Measurements from ENCODE around the gene EML4.

Gene EML4

DNA sequence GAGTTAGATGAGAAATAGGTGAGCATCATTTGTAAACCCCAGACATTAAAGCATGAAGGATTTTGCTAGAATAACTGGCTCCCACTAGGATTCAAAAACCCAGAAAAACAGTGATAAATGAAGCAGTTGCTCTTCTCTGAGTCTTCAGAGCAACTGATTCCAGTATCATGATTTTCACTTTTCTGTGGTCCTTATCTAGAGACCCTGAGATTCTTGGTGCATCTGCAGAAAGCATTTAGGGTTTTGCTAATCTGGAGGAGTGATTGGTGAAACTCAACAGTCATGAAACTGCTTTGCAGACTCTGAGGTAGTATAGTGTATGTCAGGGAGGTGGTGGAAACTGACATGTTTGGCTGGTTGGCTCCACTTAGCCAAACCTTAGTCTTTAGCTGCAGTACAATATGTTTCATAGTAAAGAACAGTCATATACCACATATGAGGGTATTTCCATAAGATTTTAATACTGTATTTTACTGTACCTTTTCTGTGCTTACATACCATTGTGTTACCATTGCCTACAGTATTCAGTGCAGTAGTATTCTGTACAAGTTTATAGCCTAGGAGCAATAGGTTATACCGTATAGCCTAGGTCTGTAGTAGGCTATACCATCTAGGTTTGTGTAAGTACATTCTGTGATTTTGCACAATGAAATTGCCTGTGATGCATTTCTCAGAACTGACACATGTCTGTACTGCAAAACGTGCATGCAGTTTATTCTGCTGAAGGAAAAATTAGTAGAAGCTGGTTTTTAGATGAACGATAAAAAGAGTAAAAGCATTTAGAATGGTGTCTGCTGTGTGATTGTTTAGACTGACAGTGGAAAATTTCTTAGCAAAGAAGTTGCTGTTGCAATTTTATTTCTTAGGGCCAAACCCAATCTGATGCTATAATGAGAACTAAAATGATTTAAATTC is 23.8 kb downstream of the EML4 start:
- no peaks in the 10 kb centered on the region for H3K27me3 ChIP-seq (ENCODE audit: insufficient read depth, low read depth, severe bottlenecking)
- H3K4me3 ChIP-seq (ENCODE audit: low read depth, low read length), result no peak overlapping the region
- TF ChIP-seq, protein P1, sequence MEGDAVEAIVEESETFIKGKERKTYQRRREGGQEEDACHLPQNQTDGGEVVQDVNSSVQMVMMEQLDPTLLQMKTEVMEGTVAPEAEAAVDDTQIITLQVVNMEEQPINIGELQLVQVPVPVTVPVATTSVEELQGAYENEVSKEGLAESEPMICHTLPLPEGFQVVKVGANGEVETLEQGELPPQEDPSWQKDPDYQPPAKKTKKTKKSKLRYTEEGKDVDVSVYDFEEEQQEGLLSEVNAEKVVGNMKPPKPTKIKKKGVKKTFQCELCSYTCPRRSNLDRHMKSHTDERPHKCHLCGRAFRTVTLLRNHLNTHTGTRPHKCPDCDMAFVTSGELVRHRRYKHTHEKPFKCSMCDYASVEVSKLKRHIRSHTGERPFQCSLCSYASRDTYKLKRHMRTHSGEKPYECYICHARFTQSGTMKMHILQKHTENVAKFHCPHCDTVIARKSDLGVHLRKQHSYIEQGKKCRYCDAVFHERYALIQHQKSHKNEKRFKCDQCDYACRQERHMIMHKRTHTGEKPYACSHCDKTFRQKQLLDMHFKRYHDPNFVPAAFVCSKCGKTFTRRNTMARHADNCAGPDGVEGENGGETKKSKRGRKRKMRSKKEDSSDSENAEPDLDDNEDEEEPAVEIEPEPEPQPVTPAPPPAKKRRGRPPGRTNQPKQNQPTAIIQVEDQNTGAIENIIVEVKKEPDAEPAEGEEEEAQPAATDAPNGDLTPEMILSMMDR (IDR thresholded peaks at IDR 0.05; ENCODE audit: low read depth, low read length), result no peak
- H3K36me3 ChIP-seq, result no peaks in the 10 kb centered on the region
- no peak overlapping the region for H3K27ac ChIP-seq
- DNase-seq, result no peak
- H3K9me3 ChIP-seq (ENCODE audit: severe bottlenecking), result no peaks in the 10 kb centered on the region

DNA sequence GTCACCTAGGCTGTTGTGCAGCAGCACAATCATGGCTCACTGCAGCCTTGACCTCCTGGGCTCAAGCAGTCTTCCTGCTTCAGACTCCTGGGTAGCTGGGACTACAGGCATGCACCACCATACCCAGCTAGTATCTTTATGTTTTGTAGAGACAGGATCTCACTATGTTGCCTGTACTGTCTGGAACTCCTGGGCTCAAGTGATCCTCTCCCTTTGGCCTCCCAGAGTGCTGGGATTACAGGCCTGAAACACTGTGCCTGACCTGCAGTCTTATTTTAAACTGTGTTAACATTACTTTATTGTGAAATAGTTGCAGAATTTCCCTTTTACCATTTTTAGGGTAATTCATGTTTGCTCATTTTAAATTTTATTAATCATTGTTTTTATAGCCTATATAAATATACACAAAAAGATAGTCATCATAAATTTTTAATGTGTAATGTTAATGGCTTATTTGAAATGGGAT is 24.6 kb downstream of the EML4 start:
- Histone ChIP-seq H3K4me3 (ENCODE audit: low read depth, low read length) (no peak overlapping the region), H3K36me3 (no peaks in the 10 kb centered on the region), H3K9me3 (ENCODE audit: severe bottlenecking) (no peaks in the 10 kb centered on the region), H3K27me3 (ENCODE audit: insufficient read depth, low read depth, severe bottlenecking) (no peaks in the 10 kb centered on the region), H3K27ac (no peak overlapping the region)
- TF ChIP-seq, protein P1 (IDR thresholded peaks at IDR 0.05; ENCODE audit: low read depth, low read length), result no peak
- no peak for DNase-seq

DNA sequence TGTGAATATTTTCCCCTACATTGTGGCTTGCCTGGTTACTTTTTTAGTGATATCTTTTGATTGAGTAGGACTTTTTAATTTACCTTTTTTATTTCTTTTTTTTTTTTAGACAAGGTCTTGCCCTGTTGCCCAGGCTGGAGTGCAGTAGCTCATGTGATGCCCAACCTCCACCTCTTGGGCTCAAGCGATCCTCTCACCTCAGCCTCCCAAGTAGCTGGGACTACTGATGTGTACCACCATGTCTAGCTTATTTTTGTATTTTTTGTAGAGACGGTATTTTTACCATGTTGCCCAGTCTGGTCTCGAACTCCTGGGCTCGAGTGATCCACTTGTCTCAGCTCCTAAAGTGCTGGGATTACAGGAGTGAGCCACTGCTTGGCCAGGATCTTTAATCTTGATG is 25.3 kb downstream of the EML4 start:
- Histone ChIP-seq H3K9me3 (ENCODE audit: severe bottlenecking) (no peaks in the 10 kb centered on the region), H3K27me3 (ENCODE audit: insufficient read depth, low read depth, severe bottlenecking) (no peaks in the 10 kb centered on the region), H3K36me3 (no peaks in the 10 kb centered on the region), H3K4me3 (ENCODE audit: low read depth, low read length) (no peak overlapping the region), H3K27ac (no peak overlapping the region)
- TF ChIP-seq, protein P1 (IDR thresholded peaks at IDR 0.05; ENCODE audit: low read depth, low read length), result no peak
- no peak for DNase-seq

DNA sequence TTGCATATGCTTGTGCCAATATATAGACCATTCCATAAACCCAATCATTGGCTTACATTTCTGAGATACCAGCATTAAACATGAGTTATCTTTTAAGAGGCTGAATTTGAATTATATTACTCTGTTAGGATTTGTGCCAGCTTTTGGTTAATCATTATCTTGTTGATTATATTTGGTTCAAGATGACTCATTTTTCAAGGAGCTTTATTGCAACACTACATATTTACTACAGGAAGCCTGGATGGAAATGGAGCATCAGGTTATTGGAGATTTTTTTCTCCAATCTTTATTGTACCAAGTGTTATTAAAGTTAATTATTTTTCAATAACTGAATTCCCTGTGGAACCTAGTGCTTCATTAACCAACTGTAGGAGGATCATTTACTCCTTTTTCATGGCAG is 26.4 kb downstream of the EML4 start:
- TF ChIP-seq, protein P1 (IDR thresholded peaks at IDR 0.05; ENCODE audit: low read depth, low read length), result no peak
- DNase-seq, result no peak
- H3K9me3 ChIP-seq (ENCODE audit: severe bottlenecking), result no peaks in the 10 kb centered on the region
- no peak overlapping the region for H3K4me3 ChIP-seq (ENCODE audit: low read depth, low read length)
- H3K27ac ChIP-seq, result peak overlapping the region; percentile 100
- H3K36me3 ChIP-seq, result no peaks in the 10 kb centered on the region
- no peaks in the 10 kb centered on the region for H3K27me3 ChIP-seq (ENCODE audit: insufficient read depth, low read depth, severe bottlenecking)

DNA sequence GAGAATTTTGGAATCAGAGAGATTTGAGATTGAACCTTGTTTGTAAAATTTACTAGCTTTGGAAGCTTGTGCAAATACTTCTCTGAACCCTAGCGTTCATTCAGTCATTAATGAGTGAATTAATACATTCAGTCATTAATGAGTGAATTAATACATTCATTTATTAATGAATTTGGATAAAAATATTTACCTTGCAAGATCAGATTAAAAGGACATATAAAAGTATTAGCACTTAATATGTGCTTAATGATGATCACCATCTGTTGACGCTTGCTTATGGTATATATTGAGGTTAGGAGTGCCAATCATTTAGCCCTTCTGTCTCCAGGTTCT is 26.9 kb downstream of the EML4 start:
- no peak for DNase-seq
- TF ChIP-seq, protein P1 (IDR thresholded peaks at IDR 0.05; ENCODE audit: low read depth, low read length), result no peak
- H3K9me3 ChIP-seq (ENCODE audit: severe bottlenecking), result no peaks in the 10 kb centered on the region
- no peaks in the 10 kb centered on the region for H3K27me3 ChIP-seq (ENCODE audit: insufficient read depth, low read depth, severe bottlenecking)
- peak overlapping the region; percentile 56 for H3K4me3 ChIP-seq (ENCODE audit: low read depth, low read length)
- H3K27ac ChIP-seq, result peak overlapping the region; percentile 100
- H3K36me3 ChIP-seq, result no peaks in the 10 kb centered on the region
